Globus pallidus (tissue), 1 donor: ENCODE data around the gene NFIA.
"Not testable (repeated sequence)": the region's sequence is repeated elsewhere in the genome, so short reads cannot be mapped to it uniquely, and the experiment has no call there.

Experiments used
- DNase-seq: peaks from one replicate; pipeline ENCODE4 v3.0.0-alpha.2; 2015; ENCODE audit warnings: low spot score

Gene NFIA

DNA sequence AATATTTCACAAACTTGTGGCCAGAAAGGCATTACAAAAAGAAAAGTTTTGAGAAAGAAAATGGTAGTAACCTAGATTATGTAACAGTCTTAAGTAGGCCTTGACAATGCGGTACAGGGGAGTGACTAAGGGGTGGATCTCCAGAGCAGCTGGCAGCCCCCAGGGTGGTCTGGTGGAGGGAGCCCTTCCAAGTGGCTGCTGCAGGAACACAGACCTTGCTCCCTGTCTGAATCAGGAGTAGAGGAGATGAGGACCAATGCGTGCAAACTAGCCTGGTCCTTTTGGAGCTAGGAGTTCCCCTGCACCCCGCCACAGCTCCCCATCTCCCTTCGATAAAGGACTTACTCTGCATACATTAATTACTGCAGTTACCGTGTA lies 189.0 kb downstream of the NFIA start:
- DNase-seq = no peak

DNA sequence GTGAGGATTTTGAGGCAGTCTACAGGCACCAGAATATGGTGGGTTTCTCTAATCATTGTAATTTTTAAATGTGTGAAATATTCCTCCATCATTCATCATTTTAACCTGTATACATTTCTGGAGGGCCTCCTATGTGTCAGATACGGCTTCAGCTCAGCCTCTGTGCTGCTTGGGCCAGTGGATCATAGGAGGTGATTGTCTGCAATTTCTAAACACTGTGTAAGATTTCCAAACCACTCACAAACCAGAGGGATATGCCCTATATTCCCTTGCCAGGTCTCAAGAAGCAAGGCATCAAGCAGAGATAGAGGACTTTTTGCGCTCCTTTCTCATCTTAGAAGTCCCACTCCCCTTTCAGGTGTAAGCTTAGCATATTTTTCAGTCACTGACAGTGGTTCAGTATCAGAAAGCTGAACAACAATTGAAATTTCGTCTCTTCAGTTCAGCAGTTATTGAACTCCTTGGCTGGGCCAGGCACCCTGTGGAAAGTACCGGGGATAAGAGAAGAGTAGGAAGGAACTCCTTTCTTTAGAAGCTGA lies 190.9 kb downstream of the NFIA start:
- DNase-seq = peak; percentile 66

GRCh38 chr1:61273861-61274260 lies 191.5 kb downstream of the NFIA start:
- DNase-seq = peak; percentile 58

DNA sequence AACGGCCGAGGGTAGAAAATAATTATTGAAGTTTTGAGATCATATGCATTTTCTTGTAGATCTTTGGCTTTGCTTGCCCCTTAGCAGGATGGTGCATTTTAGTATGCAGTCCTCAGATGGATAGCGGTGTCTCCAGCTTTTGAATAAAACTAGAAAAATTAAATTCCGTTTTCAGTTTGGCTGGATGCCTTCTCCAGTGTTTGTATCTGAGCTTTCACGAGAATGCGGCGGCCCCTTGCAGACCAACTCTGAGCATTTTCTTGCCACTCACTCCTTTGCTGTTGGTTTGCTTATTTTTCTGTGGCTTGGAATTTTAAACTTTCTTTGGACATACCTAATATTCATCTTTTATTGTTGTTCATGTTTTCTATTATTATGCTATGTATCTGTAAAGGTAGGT lies 192.6 kb downstream of the NFIA start:
- DNase-seq = peak; percentile 61

- no peak for DNase-seq
Measured at GRCh38 chr1:61276246-61276645, 193.9 kb downstream of the NFIA start.

DNA sequence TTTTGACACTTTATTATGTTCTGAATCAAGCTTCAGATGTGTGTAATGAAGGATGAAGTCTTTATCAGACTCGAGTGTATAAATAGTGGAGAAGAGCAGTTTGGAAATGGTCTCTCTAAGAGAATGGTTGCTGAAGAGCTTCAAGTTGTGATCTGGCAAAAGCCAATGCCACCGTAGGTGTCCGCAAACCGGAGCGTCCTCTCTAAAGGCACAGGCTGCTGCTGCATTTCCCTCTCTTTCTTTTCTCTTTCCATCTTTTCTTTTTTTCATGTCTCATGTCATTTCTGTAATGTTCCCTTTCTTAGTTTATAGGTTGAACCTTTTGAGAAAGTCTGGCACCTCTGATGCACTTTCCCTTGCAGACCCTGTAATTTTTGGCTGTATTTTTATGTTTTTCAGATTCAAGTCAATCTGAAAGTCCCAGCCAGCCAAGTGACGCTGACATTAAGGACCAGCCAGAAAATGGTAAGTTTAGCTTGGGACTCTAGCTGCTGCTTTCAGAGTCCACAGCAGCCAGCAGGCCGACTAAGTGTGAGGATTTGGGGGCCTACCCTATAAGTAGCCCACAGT lies 194.8 kb downstream of the NFIA start:
- DNase-seq = peak; percentile 69

GRCh38 chr1:61278503-61278902 lies 196.1 kb downstream of the NFIA start:
- DNase-seq = not testable (repeated sequence)

DNA sequence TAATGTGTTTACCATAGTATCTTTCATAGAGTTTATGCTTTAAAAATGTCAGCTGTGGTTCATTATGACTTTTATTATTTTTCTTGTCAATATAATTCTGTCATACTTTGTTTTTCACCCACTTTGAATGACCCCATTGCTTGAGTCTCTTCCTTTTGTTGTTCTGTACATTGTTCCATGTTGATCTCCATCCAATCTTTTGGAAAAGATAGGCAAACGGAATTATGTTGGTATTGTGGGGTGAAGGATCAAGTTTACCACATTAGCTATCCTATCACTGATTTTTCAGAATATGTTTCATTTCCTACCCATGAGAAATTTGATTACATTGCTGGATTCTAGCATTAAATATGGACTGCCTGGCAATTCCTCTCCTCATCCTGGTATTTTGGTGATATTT lies 196.6 kb downstream of the NFIA start:
- DNase-seq = no peak

- no peak for DNase-seq
Measured at GRCh38 chr1:61279570-61279969, 197.2 kb downstream of the NFIA start.

- no peak for DNase-seq
Measured at GRCh38 chr1:61280452-61280851, 198.1 kb downstream of the NFIA start.

- no peak for DNase-seq
Measured at GRCh38 chr1:61282387-61282786, 200.0 kb downstream of the NFIA start.

DNA sequence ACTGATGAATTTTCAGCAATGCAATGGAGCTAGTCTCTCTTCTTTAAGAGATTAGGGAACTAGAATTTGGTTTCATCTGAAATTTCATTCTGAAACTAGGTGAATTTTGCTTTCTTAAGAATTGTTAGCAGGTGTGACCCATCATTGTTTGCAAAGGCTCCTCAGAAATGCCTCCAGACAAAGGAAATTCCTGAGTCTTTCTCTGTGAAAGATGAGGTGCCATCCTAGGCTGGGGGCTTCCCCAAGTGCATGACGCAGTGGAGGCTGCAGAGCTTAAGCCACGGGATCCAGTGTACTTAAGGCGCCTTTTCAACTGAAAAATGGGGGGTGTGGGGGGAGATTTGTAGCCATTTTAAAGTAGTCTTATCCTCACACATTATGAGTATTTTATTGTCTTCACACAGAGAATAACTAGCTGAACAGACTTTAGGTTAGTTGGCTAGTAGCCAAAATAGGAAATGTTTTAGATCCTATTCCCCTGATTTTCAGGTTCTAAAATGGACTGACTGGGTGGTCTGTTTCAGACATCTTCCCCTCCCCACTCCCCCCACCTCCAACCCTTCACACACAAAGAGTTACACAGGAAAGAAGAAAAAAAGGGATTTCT lies 202.0 kb downstream of the NFIA start:
- no peak for DNase-seq

- no peak for DNase-seq
Measured at GRCh38 chr1:61284936-61285335, 202.6 kb downstream of the NFIA start.

- no peak for DNase-seq
Measured at GRCh38 chr1:61285371-61285885, 203.1 kb downstream of the NFIA start.

DNA sequence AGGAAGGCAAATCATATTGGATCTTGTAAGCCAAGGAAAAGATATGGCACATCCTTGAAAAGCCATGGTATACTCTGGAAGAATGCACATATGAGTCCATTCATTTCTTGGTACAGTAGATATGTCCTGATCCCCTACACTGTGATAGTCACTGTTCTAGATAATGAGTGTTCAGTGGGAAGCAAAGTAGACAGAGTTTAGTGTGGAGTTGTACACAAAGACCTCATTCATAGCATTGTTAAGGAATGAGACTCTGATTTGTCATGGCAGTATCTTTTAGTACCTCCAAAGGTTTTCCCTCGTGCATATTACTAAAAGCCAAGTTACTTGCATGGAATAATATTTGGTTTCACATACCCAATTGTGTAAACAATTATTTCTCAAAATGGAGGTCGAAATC lies 204.7 kb downstream of the NFIA start:
- peak; percentile 53 for DNase-seq

DNA sequence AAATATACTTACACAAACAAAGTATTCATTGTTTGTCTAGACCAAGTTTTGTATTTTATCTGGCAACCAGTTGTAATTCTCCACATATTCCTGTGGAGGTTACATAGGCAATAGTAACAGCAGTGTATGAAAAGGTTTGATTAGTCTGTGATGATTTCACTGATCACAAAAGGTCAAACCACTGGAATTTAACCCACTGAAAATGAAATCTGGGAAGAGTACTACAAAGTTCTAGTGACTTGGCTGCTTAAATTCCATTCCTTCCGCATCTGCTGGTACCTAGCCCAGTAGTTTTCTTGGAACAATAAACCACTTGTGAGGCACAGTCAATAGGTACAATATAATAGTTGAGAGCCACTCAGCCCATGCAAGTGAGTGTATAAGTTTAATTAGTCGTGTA lies 205.4 kb downstream of the NFIA start:
- no peak for DNase-seq

DNA sequence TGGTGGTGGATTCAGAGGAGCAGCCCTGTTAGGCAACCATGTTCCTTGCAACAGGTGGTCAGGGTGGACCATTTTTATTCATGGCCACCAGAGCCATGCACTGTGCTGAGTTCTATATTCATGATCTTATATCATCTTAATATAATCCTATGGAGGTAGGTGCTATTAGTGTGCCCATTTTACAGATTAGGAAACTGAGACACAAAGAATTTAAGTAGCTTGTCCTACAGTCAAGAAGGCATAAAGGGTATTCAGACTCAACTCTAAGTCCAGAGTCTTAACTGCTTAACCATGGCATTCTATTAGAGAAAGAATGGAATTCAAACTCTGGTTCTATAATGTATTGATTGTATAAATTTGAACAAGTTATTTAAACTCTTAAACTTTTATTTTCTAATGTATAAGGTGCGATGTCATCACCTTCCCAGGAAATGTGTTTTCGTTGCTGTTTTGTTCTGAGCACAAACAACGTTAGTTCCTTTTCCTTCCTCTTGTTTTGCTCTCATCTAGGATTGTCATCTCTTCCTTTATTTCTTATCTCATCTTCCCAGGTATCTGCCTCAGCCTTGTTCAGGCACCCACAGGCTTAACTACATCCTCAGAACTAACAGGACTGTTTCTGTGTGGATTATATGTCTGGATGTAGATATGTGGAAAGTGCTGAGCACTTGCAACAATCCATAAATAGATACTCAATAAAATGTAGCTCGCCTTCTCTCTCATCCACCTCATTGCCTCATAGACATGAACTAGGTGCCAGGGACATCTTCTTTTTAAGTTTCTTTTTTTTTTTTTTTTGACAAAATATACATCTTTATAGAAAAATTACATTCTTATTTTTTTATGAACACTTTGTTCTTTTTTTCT lies 207.1 kb downstream of the NFIA start:
- DNase-seq = no peak

GRCh38 chr1:61290525-61290924 lies 208.2 kb downstream of the NFIA start:
- DNase-seq = no peak

GRCh38 chr1:61293197-61293596 lies 210.8 kb downstream of the NFIA start:
- DNase-seq = no peak

DNA sequence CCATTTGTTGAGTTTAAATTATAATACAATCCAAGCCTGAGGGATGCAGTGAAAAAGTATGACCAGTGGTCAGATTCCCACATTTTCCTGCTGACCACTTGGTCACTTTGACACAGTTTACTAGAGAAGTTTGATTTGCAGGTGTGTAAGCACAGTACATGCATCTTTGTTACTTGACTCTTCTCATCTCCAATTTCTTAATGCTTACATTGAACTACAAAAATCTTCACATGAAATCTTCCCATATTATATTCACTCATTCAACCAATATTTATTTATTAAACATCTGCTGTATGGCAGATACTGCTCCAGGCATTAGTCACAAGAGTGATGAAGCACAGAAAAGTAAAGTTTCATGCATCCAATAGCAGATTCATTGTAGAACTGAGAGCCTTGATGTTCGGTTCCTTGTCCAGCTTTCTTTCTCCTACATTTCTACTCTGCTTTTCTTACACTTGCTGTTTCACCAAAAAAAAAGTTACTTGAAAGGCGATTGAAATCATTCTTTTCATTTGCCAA lies 211.7 kb downstream of the NFIA start:
- no peak for DNase-seq

DNA sequence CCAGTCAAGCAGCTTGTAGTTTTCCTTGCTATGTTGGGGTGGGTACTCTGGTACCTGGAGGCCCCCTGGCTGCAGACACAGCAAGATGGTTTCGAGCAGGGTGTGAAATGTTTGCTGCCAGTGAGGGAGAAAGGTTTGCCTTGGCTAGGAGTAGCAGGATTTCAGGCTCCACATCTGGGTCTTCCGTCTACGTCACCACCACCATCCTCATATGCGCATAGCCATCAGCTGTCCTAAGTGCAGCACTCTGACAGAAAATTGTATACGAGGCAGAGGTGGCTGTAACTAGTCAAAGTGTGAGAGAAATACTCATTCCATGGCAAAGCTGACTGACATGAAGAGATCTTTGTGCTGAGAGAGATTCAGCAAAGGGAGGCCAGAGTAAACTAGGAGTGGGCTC lies 212.6 kb downstream of the NFIA start:
- DNase-seq = no peak

DNA sequence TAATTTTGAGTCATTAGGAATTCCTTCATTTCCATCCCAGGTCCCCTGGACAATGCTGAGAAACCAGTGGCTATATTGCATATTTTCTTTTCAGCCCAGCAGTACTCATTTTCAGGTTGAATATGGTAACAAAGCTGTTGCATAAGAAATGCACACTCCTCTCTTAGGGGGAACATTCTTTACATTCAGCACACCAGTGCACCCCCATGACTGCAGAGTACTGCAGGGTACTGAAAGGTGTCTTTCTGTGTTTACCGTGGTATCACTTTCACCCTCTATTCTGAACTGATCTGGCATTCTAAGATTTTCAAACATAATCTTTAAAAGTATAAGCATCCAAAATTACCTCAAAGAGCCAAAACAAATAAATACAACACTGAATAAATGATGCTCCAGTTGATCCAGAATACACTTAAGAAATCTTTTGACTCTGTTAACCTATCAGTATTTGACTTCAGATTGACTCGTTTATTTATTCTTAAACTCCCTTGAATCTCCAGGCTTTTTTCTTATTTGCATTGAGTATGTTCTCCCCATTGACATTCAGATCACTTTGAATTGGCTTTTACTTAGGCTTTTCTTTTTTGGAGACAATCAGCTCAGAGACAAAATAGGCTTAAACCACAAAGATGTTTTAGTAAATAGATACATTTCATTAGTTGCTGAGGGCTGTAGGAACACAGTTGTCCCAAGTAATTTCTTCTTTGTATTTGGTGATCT lies 213.6 kb downstream of the NFIA start:
- no peak for DNase-seq
